Endothelial cell of umbilical vein (primary cell): Measurements from ENCODE around the gene PRXL2C.

ENCODE experiments used
- CTCF ChIP-seq, 2 donors: IDR thresholded peaks; 1 replicate in 1 of 2; 2 replicates in 1 of 2; pipeline ENCODE4 v1.5.1; 2011; ENCODE audit warnings: low read length in 2 of 2, mild to moderate bottlenecking in 2 of 2, moderate library complexity in 2 of 2, control low read depth in 1 of 2, inconsistent platforms in 1 of 2, low read depth in 1 of 2; ENCODE audit not compliant: insufficient read depth in 1 of 2; ENCODE audit errors: extremely low read depth in 1 of 2
- MAX ChIP-seq: IDR thresholded peaks from 2 replicates; pipeline ENCODE4 v1.6.1; 2011; ENCODE audit not compliant: insufficient read depth, insufficient read length
- MYC ChIP-seq: IDR thresholded peaks from one replicate; pipeline ENCODE4 v1.6.1; 2011; ENCODE audit warnings: mild to moderate bottlenecking, low read depth, low read length
- POLR2AphosphoS5 ChIP-seq: IDR thresholded peaks from 2 replicates; pipeline ENCODE4 v1.6.1; 2012; ENCODE audit warnings: low read depth, mild to moderate bottlenecking, control low read depth, low read length, moderate library complexity; ENCODE audit not compliant: insufficient read depth

- TF ChIP-seq MAX: no peak
- TF ChIP-seq CTCF (IDR thresholded peaks at IDR 0.05; ENCODE audit: extremely low read depth in 1 of 2, insufficient read depth in 1 of 2, low read depth in 1 of 2, low read length in 2 of 2): peak; percentile 23 to 37
- TF ChIP-seq MYC: no peak
- no peak for TF ChIP-seq POLR2AphosphoS5
Measured at GRCh38 chr9:96651626-96652025, 3.5 kb downstream of the PRXL2C start.
